22Rv1 (cell line): ENCODE data around the gene CPAMD8.

ENCODE experiments used
- ZFX ChIP-seq: fragments of 450-650 bp; IDR thresholded peaks from 2 replicates; pipeline ENCODE4 v1.6.1; 2017; ENCODE audit warnings: antibody characterized with exemption, borderline replicate concordance
- TF ChIP-seq, protein P1 (sequence below): fragments of 450-650 bp; IDR thresholded peaks from 2 replicates; pipeline ENCODE4 v1.5.1; 2017; ENCODE audit warnings: mild to moderate bottlenecking

- TF ChIP-seq, protein P1, sequence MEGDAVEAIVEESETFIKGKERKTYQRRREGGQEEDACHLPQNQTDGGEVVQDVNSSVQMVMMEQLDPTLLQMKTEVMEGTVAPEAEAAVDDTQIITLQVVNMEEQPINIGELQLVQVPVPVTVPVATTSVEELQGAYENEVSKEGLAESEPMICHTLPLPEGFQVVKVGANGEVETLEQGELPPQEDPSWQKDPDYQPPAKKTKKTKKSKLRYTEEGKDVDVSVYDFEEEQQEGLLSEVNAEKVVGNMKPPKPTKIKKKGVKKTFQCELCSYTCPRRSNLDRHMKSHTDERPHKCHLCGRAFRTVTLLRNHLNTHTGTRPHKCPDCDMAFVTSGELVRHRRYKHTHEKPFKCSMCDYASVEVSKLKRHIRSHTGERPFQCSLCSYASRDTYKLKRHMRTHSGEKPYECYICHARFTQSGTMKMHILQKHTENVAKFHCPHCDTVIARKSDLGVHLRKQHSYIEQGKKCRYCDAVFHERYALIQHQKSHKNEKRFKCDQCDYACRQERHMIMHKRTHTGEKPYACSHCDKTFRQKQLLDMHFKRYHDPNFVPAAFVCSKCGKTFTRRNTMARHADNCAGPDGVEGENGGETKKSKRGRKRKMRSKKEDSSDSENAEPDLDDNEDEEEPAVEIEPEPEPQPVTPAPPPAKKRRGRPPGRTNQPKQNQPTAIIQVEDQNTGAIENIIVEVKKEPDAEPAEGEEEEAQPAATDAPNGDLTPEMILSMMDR = no peak
- TF ChIP-seq ZFX = no peak
Observed at GRCh38 chr19:16976446-16976845, 50.2 kb downstream of the CPAMD8 start.
